Measurements from ENCODE around the gene TSPAN18. TPM values are rescaled to one million over a fixed set of nuclear protein-coding genes. Genes with fewer than 3 reads are reported as not detected.

The TSPAN18 gene
- total RNA-seq, 1 donor from 2014 or later: 25.7 TPM

DNA sequence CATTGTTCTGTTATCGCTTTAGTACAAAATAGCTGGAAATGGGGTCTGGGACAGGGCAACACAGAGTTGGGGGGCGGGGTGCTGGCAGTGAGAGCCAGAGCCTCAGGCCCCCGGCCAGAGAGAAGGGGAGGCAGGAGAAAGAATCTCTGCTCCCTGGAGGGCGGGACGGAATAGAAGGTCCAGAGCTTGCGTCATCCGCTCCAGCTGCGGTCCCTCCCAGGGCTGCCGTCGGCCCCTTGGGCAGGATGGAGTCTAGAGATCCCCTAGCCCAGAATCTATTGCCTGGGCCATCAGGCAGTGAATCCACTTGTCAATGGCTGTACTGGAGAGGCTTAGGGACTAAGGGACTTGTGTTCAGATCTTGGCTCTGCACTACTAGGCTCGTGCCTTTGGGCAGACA is 218.9 kb downstream of the TSPAN18 start:
- Mint-ChIP-seq H3K36me3 (ENCODE audit: insufficient read depth) (peaks cover 3% of the 10 kb centered on the region), H3K27me3 (no peaks in the 10 kb centered on the region), H3K9me3 (ENCODE audit: low read depth) (no peaks in the 10 kb centered on the region), H3K4me1 (ENCODE audit: low read depth) (peaks cover 7% of the 10 kb centered on the region), H3K4me3 (ENCODE audit: low read depth) (no peak overlapping the region), H3K27ac (peak overlapping the region; percentile 37)
- TF ChIP-seq, protein P1, sequence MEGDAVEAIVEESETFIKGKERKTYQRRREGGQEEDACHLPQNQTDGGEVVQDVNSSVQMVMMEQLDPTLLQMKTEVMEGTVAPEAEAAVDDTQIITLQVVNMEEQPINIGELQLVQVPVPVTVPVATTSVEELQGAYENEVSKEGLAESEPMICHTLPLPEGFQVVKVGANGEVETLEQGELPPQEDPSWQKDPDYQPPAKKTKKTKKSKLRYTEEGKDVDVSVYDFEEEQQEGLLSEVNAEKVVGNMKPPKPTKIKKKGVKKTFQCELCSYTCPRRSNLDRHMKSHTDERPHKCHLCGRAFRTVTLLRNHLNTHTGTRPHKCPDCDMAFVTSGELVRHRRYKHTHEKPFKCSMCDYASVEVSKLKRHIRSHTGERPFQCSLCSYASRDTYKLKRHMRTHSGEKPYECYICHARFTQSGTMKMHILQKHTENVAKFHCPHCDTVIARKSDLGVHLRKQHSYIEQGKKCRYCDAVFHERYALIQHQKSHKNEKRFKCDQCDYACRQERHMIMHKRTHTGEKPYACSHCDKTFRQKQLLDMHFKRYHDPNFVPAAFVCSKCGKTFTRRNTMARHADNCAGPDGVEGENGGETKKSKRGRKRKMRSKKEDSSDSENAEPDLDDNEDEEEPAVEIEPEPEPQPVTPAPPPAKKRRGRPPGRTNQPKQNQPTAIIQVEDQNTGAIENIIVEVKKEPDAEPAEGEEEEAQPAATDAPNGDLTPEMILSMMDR (IDR thresholded peaks at IDR 0.05; ENCODE audit: unreplicated experiment): no peak
- DNase-seq (ENCODE audit: low spot score, unreplicated experiment): no peak

DNA sequence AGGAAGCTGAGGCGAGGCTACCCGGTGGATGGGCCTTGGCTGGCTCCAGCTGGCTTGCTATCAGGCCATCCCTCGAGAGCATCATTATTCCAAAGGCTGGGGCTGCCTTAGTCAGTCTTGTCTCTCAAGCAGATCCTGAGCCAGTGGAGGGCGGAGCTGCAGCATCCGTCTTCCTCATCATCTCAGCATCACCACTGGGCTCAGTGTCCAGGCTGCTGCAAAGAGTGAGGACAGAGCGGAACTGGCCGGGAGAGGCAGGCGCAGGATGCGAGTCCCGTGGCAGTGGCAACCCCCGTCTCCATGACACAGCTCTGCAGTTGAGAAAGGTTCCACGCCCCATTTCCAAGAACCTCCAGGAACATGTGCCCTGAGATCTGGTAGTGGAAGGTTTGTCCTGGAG is 219.5 kb downstream of the TSPAN18 start:
- Mint-ChIP-seq H3K4me1 (ENCODE audit: low read depth) (peaks cover 7% of the 10 kb centered on the region), H3K9me3 (ENCODE audit: low read depth) (no peaks in the 10 kb centered on the region), H3K36me3 (ENCODE audit: insufficient read depth) (no peaks in the 10 kb centered on the region), H3K27ac (no peak overlapping the region), H3K4me3 (ENCODE audit: low read depth) (no peak overlapping the region), H3K27me3 (peaks cover under 1% of the 10 kb centered on the region)
- TF ChIP-seq, protein P1 (IDR thresholded peaks at IDR 0.05; ENCODE audit: unreplicated experiment): no peak
- DNase-seq (ENCODE audit: low spot score, unreplicated experiment): no peak

DNA sequence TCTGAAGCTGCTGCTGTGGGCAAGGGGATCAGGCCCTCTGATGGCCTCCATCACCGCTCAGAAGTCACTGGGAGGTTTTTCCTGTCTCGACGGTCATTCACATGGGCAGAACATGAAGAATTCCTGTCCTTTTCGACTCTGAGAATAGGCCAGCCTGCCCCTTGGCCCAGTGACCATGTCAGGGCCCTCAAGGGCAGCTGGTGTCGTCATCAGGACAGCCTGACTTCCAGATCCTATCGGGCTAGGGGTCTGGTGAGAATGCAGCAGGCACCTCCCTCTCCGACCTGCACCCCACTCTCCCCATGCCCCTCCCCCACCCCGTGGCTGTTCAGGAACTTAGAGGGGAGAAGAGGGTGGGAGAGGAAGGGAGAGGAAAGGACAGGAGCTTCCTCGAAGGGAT is 220.4 kb downstream of the TSPAN18 start:
- peaks cover 7% of the 10 kb centered on the region for H3K4me1 Mint-ChIP-seq (ENCODE audit: low read depth)

DNA sequence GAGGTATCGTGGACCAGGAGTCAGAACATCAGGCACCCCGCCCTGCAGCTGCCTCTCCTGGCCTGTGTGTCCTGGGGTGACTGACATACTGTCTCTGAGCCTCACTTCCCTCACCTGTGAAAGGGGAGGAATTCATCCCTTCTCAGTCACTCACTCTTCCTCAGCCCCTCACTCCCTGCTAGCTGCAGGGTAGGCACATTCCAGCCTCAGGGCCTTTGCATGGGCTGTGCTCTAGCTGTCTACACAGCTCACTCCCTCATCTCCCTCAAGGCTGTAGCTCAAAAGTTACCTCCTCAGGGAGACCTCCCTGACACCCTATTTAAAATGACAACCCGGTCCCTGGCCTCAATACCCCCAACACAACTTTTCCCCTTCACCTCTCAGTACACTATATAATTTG is 221.4 kb downstream of the TSPAN18 start:
- Mint-ChIP-seq H3K4me3 (ENCODE audit: low read depth) (no peak overlapping the region), H3K27ac (no peak overlapping the region)

More for the DNA sequence above, 220.4 kb downstream of the TSPAN18 start:
- H3K36me3 Mint-ChIP-seq (ENCODE audit: insufficient read depth): no peaks in the 10 kb centered on the region
- H3K4me3 Mint-ChIP-seq (ENCODE audit: low read depth): no peak overlapping the region
- no peaks in the 10 kb centered on the region for H3K9me3 Mint-ChIP-seq (ENCODE audit: low read depth)
- H3K27me3 Mint-ChIP-seq: peaks cover 2% of the 10 kb centered on the region
- TF ChIP-seq, protein P1 (IDR thresholded peaks at IDR 0.05; ENCODE audit: unreplicated experiment): no peak
- DNase-seq (ENCODE audit: low spot score, unreplicated experiment): no peak
- H3K27ac Mint-ChIP-seq: no peak overlapping the region

DNA sequence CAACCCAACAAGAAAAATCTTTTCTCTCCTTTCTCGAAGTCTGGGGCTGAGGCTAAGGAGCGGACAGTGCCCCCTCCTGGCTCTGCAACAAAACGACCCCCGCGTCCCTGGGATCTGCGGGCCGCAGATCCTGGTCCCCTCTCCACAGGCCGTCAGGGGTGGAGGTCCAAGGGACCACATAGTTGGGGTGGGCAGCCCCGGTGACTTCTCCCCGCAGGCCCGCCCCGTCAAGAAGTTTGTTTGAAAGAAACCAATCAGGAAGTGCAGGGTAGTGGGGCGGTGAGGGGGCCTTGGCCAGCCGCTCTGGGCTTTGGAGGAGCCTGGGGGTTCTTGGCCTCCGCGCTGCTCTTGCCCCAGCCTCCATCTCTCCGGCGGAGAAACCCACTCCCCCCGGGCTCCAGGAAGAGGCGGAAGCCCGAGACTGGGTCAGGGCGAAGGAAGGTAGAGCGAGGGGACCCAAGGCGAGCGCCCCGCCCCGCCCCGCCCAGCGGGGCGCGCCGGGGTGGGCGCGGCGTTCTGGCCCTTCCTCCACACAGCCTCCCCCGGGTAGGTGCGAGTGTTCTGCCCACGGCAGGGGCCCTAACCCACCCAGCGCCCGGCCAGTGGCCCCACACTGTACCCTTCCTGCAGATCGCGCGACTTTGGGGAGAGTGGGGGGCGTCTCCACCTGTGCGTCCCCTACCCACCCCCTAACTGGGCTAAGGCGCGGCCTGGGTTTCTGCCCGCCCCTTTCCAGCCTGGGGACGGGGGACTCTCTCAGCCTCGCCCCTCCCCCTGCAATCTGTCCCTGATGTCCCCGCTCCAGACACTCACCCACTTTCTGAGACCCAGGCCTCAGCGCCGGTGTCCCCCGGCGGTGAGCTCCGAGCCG is 222.6 kb downstream of the TSPAN18 start:
- H3K36me3 Mint-ChIP-seq (ENCODE audit: insufficient read depth): no peaks in the 10 kb centered on the region
- H3K4me3 Mint-ChIP-seq (ENCODE audit: low read depth): peak overlapping the region; percentile 83
- DNase-seq (ENCODE audit: low spot score, unreplicated experiment): peak; percentile 34
- no peaks in the 10 kb centered on the region for H3K9me3 Mint-ChIP-seq (ENCODE audit: low read depth)
- H3K4me1 Mint-ChIP-seq (ENCODE audit: low read depth): no peaks in the 10 kb centered on the region
- H3K27ac Mint-ChIP-seq: peak overlapping the region; percentile 86
- H3K27me3 Mint-ChIP-seq: peaks cover 2% of the 10 kb centered on the region
- TF ChIP-seq, protein P1 (IDR thresholded peaks at IDR 0.05; ENCODE audit: unreplicated experiment): peak; percentile 77

More for the DNA sequence above, 221.4 kb downstream of the TSPAN18 start:
- DNase-seq (ENCODE audit: low spot score, unreplicated experiment): no peak
- TF ChIP-seq, protein P1 (IDR thresholded peaks at IDR 0.05; ENCODE audit: unreplicated experiment): no peak
- Mint-ChIP-seq H3K4me1 (ENCODE audit: low read depth) (peaks cover 7% of the 10 kb centered on the region), H3K9me3 (ENCODE audit: low read depth) (no peaks in the 10 kb centered on the region), H3K27me3 (peaks cover 2% of the 10 kb centered on the region), H3K36me3 (ENCODE audit: insufficient read depth) (no peaks in the 10 kb centered on the region)
